GM12878 (cell line): ENCODE results near the gene NDUFV2. TPM values are rescaled to one million over a fixed set of nuclear protein-coding genes. Genes with fewer than 3 reads are reported as not detected.

Source experiments
- BACH1 ChIP-seq: fragments of 450-650 bp; IDR thresholded peaks from 2 replicates; pipeline ENCODE4 v1.6.1; 2017; ENCODE audit warnings: mild to moderate bottlenecking, borderline replicate concordance
- CHD2 ChIP-seq: IDR thresholded peaks from 2 replicates; pipeline ENCODE4 v1.6.1; 2011; ENCODE audit warnings: low read depth, low read length, improper control_type of control experiment, borderline replicate concordance
- EGR1 ChIP-seq, 2 experiments: IDR thresholded peaks; 1 replicate in 1 of 2; 2 replicates in 1 of 2; pipeline ENCODE4 v1.6.1; 2011 to 2012; ENCODE audit warnings: low read depth in 2 of 2, low read length in 2 of 2, borderline replicate concordance in 1 of 2, mild to moderate bottlenecking in 1 of 2, moderate library complexity in 1 of 2
- MTA2 ChIP-seq: fragments of 450-650 bp; IDR thresholded peaks from 2 replicates; pipeline ENCODE4 v1.6.1; 2016; ENCODE audit warnings: low read depth, mild to moderate bottlenecking, moderate library complexity
- MXI1 ChIP-seq: fragments of 150-350 bp; IDR thresholded peaks from 2 replicates; pipeline ENCODE4 v1.6.1; 2011; ENCODE audit warnings: low read depth, mild to moderate bottlenecking, inconsistent platforms, low read length, improper control_type of control experiment
- NR2C1 ChIP-seq: fragments of 450-650 bp; IDR thresholded peaks from 2 replicates; pipeline ENCODE4 v1.6.1; 2017; ENCODE audit warnings: antibody characterized with exemption, mild to moderate bottlenecking, moderate library complexity
- PML ChIP-seq: IDR thresholded peaks from 2 replicates; pipeline ENCODE4 v1.6.1; 2012; ENCODE audit warnings: low read length, inconsistent platforms
- RELA ChIP-seq: fragments of 450-650 bp; IDR thresholded peaks from 2 replicates; pipeline ENCODE4 v1.8.0; 2014; ENCODE audit warnings: borderline replicate concordance; ENCODE audit not compliant: partially characterized antibody
- SPI1 ChIP-seq: IDR thresholded peaks from 2 replicates; pipeline ENCODE4 v1.6.1; 2011; ENCODE audit warnings: low read depth, mild to moderate bottlenecking, low read length, moderate library complexity, borderline replicate concordance; ENCODE audit not compliant: insufficient read depth
- SREBF1 ChIP-seq: IDR thresholded peaks from 2 replicates; pipeline ENCODE4 v1.6.1; 2012; ENCODE audit warnings: mild to moderate bottlenecking, low read length
- SRF ChIP-seq, 2 experiments: IDR thresholded peaks; 2 replicates each; pipeline ENCODE4 v1.6.1; 2011; ENCODE audit warnings: low read depth in 2 of 2, low read length in 2 of 2, mild to moderate bottlenecking in 1 of 2, moderate library complexity in 1 of 2
- ZNF622 ChIP-seq: fragments of 450-650 bp; IDR thresholded peaks from 2 replicates; pipeline ENCODE4 v1.6.1; 2017; ENCODE audit warnings: mild to moderate bottlenecking, inconsistent platforms
- polyA plus RNA-seq, 11 experiments: library from polyadenylated mRNA; depleted of rRNA in 4 of 11; unstranded in 6 of 11; stranded (reverse) in 5 of 11; fragments of >200 nt; fragmentation: Nextera tagmentation in 4 of 11; fragmentation: Illumina TruSeq in 1 of 11; extraction: Ambion mirVana in 4 of 11; extraction: Trizol in 1 of 11; gene quantifications; 1 replicate in 1 of 11; 2 replicates in 10 of 11; pipeline versions ENCODE4 v1.2.1 to v1.2.3, GENCODE V29; 2011 to 2016; ENCODE audit warnings: inconsistent platforms in 2 of 11, missing spikeins in 2 of 11, low read depth in 1 of 11
- total RNA-seq, 4 experiments: library from RNA; depleted of rRNA in 3 of 4; stranded (reverse); fragments of >200 nt in 3 of 4; fragmentation: Illumina TruSeq in 1 of 4; extraction: Trizol in 1 of 4; gene quantifications; 2 replicates each; pipeline versions ENCODE4 v1.2.1 to v1.2.3, GENCODE V29; 2013 to 2021
- TF ChIP-seq, protein P1 (sequence below): fragments of 450-650 bp; IDR thresholded peaks from 2 replicates; pipeline ENCODE4 v1.6.1; 2017; ENCODE audit warnings: antibody characterized with exemption, mild to moderate bottlenecking, moderate library complexity
- TF ChIP-seq, protein P2 (sequence below): fragments of 450-650 bp; IDR thresholded peaks from 2 replicates; pipeline ENCODE4 v1.6.1; 2017; ENCODE audit warnings: mild to moderate bottlenecking, moderate library complexity
- TF ChIP-seq, protein P3 (sequence below): fragments of 450-650 bp; conservative IDR thresholded peaks from 2 replicates; pipeline ENCODE4 v1.6.1; 2017; ENCODE audit warnings: mild to moderate bottlenecking, moderate library complexity
- TF ChIP-seq, protein P4 (sequence below): IDR thresholded peaks from 2 replicates; pipeline ENCODE4 v1.6.1; 2011; ENCODE audit warnings: borderline replicate concordance, low read depth, mild to moderate bottlenecking, moderate library complexity, mixed read lengths, low read length; ENCODE audit not compliant: insufficient read depth; ENCODE audit errors: extremely low read length
- TF ChIP-seq, protein P5 (sequence below): fragments of 450-650 bp; IDR thresholded peaks from 2 replicates; pipeline ENCODE4 v1.6.1; 2018; ENCODE audit warnings: mild to moderate bottlenecking, low read depth, moderate library complexity; ENCODE audit not compliant: partially characterized antibody

Gene NDUFV2
- total and polyA plus RNA-seq, 10 of the 15 experiments (the other 5 are each of a cell fraction or from before 2014, with no cell fraction given) = 236 to 590 (median 321) TPM

DNA sequence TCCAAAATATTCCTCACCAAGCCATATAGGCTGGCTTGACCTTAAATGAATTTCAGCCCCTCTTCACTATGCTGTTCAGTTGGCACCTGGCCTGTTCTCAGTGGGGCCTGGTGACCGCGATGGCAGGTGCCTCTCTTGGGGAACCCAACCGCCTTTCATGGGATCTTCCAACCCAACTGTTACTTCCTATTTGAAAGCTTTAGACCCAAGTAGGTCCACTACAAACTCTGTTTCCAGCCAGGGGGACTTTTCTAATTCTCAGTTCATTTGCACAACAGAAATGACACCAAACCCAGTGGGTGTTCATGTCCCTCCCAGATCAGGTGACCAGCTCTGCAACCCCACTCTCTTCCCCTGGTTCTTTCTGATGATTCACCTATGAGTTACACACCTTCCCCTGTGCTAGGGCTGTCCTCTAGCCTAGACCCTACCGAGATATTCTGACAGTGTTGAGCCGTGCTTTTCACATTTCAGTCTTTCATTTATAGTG is 35.6 kb upstream of the NDUFV2 start (continued):
- TF ChIP-seq, protein P1, sequence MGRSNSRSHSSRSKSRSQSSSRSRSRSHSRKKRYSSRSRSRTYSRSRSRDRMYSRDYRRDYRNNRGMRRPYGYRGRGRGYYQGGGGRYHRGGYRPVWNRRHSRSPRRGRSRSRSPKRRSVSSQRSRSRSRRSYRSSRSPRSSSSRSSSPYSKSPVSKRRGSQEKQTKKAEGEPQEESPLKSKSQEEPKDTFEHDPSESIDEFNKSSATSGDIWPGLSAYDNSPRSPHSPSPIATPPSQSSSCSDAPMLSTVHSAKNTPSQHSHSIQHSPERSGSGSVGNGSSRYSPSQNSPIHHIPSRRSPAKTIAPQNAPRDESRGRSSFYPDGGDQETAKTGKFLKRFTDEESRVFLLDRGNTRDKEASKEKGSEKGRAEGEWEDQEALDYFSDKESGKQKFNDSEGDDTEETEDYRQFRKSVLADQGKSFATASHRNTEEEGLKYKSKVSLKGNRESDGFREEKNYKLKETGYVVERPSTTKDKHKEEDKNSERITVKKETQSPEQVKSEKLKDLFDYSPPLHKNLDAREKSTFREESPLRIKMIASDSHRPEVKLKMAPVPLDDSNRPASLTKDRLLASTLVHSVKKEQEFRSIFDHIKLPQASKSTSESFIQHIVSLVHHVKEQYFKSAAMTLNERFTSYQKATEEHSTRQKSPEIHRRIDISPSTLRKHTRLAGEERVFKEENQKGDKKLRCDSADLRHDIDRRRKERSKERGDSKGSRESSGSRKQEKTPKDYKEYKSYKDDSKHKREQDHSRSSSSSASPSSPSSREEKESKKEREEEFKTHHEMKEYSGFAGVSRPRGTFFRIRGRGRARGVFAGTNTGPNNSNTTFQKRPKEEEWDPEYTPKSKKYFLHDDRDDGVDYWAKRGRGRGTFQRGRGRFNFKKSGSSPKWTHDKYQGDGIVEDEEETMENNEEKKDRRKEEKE = no peak
- TF ChIP-seq ZNF622 (no peak), SRF (IDR thresholded peaks at IDR 0.05; ENCODE audit: low read depth in 2 of 2, low read length in 2 of 2) (no peak), PML (0 out of 2 replicates have a peak, but pooled peaks have one; percentile 62), CHD2 (no peak), BACH1 (no peak), SPI1 (no peak), EGR1 (IDR thresholded peaks at IDR 0.05; ENCODE audit: borderline replicate concordance in 1 of 2, low read depth in 2 of 2, low read length in 2 of 2) (no peak), MTA2 (peak; percentile 76; the same call in 1 of the 2 replicates), RELA (peak; percentile 84), MXI1 (no peak), NR2C1 (no peak), SREBF1 (no peak)
- TF ChIP-seq, protein P2, sequence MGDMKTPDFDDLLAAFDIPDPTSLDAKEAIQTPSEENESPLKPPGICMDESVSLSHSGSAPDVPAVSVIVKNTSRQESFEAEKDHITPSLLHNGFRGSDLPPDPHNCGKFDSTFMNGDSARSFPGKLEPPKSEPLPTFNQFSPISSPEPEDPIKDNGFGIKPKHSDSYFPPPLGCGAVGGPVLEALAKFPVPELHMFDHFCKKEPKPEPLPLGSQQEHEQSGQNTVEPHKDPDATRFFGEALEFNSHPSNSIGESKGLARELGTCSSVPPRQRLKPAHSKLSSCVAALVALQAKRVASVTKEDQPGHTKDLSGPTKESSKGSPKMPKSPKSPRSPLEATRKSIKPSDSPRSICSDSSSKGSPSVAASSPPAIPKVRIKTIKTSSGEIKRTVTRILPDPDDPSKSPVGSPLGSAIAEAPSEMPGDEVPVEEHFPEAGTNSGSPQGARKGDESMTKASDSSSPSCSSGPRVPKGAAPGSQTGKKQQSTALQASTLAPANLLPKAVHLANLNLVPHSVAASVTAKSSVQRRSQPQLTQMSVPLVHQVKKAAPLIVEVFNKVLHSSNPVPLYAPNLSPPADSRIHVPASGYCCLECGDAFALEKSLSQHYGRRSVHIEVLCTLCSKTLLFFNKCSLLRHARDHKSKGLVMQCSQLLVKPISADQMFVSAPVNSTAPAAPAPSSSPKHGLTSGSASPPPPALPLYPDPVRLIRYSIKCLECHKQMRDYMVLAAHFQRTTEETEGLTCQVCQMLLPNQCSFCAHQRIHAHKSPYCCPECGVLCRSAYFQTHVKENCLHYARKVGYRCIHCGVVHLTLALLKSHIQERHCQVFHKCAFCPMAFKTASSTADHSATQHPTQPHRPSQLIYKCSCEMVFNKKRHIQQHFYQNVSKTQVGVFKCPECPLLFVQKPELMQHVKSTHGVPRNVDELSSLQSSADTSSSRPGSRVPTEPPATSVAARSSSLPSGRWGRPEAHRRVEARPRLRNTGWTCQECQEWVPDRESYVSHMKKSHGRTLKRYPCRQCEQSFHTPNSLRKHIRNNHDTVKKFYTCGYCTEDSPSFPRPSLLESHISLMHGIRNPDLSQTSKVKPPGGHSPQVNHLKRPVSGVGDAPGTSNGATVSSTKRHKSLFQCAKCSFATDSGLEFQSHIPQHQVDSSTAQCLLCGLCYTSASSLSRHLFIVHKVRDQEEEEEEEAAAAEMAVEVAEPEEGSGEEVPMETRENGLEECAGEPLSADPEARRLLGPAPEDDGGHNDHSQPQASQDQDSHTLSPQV = no peak
- TF ChIP-seq, protein P3, sequence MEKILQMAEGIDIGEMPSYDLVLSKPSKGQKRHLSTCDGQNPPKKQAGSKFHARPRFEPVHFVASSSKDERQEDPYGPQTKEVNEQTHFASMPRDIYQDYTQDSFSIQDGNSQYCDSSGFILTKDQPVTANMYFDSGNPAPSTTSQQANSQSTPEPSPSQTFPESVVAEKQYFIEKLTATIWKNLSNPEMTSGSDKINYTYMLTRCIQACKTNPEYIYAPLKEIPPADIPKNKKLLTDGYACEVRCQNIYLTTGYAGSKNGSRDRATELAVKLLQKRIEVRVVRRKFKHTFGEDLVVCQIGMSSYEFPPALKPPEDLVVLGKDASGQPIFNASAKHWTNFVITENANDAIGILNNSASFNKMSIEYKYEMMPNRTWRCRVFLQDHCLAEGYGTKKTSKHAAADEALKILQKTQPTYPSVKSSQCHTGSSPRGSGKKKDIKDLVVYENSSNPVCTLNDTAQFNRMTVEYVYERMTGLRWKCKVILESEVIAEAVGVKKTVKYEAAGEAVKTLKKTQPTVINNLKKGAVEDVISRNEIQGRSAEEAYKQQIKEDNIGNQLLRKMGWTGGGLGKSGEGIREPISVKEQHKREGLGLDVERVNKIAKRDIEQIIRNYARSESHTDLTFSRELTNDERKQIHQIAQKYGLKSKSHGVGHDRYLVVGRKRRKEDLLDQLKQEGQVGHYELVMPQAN = no peak
- TF ChIP-seq, protein P4, sequence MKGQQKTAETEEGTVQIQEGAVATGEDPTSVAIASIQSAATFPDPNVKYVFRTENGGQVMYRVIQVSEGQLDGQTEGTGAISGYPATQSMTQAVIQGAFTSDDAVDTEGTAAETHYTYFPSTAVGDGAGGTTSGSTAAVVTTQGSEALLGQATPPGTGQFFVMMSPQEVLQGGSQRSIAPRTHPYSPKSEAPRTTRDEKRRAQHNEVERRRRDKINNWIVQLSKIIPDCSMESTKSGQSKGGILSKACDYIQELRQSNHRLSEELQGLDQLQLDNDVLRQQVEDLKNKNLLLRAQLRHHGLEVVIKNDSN = peak; percentile 57
- TF ChIP-seq, protein P5, sequence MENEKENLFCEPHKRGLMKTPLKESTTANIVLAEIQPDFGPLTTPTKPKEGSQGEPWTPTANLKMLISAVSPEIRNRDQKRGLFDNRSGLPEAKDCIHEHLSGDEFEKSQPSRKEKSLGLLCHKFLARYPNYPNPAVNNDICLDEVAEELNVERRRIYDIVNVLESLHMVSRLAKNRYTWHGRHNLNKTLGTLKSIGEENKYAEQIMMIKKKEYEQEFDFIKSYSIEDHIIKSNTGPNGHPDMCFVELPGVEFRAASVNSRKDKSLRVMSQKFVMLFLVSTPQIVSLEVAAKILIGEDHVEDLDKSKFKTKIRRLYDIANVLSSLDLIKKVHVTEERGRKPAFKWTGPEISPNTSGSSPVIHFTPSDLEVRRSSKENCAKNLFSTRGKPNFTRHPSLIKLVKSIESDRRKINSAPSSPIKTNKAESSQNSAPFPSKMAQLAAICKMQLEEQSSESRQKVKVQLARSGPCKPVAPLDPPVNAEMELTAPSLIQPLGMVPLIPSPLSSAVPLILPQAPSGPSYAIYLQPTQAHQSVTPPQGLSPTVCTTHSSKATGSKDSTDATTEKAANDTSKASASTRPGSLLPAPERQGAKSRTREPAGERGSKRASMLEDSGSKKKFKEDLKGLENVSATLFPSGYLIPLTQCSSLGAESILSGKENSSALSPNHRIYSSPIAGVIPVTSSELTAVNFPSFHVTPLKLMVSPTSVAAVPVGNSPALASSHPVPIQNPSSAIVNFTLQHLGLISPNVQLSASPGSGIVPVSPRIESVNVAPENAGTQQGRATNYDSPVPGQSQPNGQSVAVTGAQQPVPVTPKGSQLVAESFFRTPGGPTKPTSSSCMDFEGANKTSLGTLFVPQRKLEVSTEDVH = no peak
